Testis (tissue), 2 donors: ENCODE data around the gene PTGES3L.

Source experiments
- POLR2A ChIP-seq: fragments of 450-650 bp; IDR thresholded peaks from one replicate; pipeline ENCODE4 v1.6.1; 2017; ENCODE audit warnings: antibody characterized with exemption, mild to moderate bottlenecking, moderate library complexity
- TF ChIP-seq, protein P1 (sequence below), 3 experiments: fragments of 450-650 bp in 2 of 3; fragments of 200-600 bp in 1 of 3; sonication (generic) in 1 of 3; IDR thresholded peaks; one replicate each; pipeline ENCODE4 v1.5.1; 2016 to 2019; ENCODE audit warnings: antibody characterized with exemption in 3 of 3, mild to moderate bottlenecking in 2 of 3, moderate library complexity in 1 of 3

DNA sequence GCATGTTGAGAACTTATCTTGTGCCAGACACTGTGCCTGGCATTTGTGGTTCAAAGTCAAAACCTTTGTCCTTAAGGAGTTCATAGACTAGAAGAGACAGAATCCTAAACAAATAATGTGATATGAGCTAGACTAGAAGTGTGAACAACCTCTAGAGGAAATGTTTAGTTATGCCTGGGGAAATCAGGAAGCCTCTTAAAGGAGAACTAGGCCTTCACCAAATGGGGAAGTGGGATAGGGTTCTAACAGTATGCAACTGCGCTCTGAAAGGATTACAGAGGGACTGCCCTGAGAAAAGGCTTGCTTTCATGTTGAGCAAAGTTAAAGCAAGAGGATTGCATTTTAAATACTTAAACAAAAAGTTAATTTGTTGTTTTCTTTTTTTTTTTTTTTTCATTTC is 5.3 kb upstream of the PTGES3L start:
- TF ChIP-seq, protein P1, sequence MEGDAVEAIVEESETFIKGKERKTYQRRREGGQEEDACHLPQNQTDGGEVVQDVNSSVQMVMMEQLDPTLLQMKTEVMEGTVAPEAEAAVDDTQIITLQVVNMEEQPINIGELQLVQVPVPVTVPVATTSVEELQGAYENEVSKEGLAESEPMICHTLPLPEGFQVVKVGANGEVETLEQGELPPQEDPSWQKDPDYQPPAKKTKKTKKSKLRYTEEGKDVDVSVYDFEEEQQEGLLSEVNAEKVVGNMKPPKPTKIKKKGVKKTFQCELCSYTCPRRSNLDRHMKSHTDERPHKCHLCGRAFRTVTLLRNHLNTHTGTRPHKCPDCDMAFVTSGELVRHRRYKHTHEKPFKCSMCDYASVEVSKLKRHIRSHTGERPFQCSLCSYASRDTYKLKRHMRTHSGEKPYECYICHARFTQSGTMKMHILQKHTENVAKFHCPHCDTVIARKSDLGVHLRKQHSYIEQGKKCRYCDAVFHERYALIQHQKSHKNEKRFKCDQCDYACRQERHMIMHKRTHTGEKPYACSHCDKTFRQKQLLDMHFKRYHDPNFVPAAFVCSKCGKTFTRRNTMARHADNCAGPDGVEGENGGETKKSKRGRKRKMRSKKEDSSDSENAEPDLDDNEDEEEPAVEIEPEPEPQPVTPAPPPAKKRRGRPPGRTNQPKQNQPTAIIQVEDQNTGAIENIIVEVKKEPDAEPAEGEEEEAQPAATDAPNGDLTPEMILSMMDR (IDR thresholded peaks at IDR 0.05): no peak
- no peak for TF ChIP-seq POLR2A
